KMS-11 (cell line): Measurements from ENCODE around the gene KRT17.
"Not testable (repeated sequence)": the region's sequence is repeated elsewhere in the genome, so short reads cannot be mapped to it uniquely, and the experiment has no call there.

Source experiments
- H2AFZ ChIP-seq: fragments of 200-600 bp; sonication (generic); 2 replicates; pipeline ENCODE4 v1.6.1; 2016; ENCODE audit warnings: antibody characterized with exemption, mixed run types, low read depth
- H3K27ac ChIP-seq: fragments of 200-600 bp; sonication (generic); 2 replicates; pipeline ENCODE4 v1.6.1; 2016; ENCODE audit warnings: mild to moderate bottlenecking, mixed run types
- H3K27me3 ChIP-seq: fragments of 200-600 bp; sonication (generic); 2 replicates; pipeline ENCODE4 v1.6.1; 2017; ENCODE audit warnings: mild to moderate bottlenecking, low read depth, mixed run types, moderate library complexity; ENCODE audit not compliant: insufficient read depth
- H3K36me3 ChIP-seq: fragments of 200-600 bp; sonication (generic); 2 replicates; pipeline ENCODE4 v1.6.1; 2017; ENCODE audit warnings: mild to moderate bottlenecking, mixed run types; ENCODE audit not compliant: insufficient read depth
- H3K4me1 ChIP-seq: fragments of 200-600 bp; sonication (generic); 2 replicates; pipeline ENCODE4 v1.6.1; 2016; ENCODE audit warnings: mild to moderate bottlenecking, low read depth, mixed run types; ENCODE audit not compliant: poor library complexity, severe bottlenecking
- H3K4me2 ChIP-seq: fragments of 200-600 bp; sonication (generic); 2 replicates; pipeline ENCODE4 v1.7.0; 2016; ENCODE audit warnings: mild to moderate bottlenecking, mixed run types
- H3K4me3 ChIP-seq: fragments of 200-600 bp; sonication (generic); IDR thresholded peaks from 2 replicates; pipeline ENCODE4 v1.6.1; 2017; ENCODE audit warnings: low read depth, low read length, mixed read lengths; ENCODE audit not compliant: insufficient read depth
- H3K79me2 ChIP-seq: fragments of 200-600 bp; sonication (generic); 2 replicates; pipeline ENCODE4 v1.6.1; 2016; ENCODE audit warnings: low read depth, mixed run types; ENCODE audit not compliant: insufficient read depth
- H3K9ac ChIP-seq: fragments of 200-600 bp; sonication (generic); 2 replicates; pipeline ENCODE4 v1.6.1; 2016; ENCODE audit warnings: mild to moderate bottlenecking, mixed run types
- H4K20me1 ChIP-seq: fragments of 200-600 bp; sonication (generic); 2 replicates; pipeline ENCODE4 v1.6.1; 2016; ENCODE audit warnings: mild to moderate bottlenecking, mixed run types; ENCODE audit not compliant: insufficient read depth
- CTCF ChIP-seq: fragments of 200-600 bp; sonication (generic); conservative IDR thresholded peaks from 2 replicates; pipeline ENCODE4 v1.6.1; 2017; ENCODE audit warnings: low read depth, mild to moderate bottlenecking, antibody characterized with exemption, low read length, moderate library complexity, mixed read lengths

KRT17 gene

GRCh38 chr17:41618341-41619035, 5.9 kb downstream of the KRT17 start:
- Histone ChIP-seq H3K36me3 (no peaks in the 10 kb centered on the region), H3K4me1 (no peaks in the 10 kb centered on the region), H3K27ac (no peak overlapping the region), H3K27me3 (peaks cover 96% of the 10 kb centered on the region), H2AFZ (no peak overlapping the region), H3K9ac (no peak overlapping the region), H4K20me1 (no peaks in the 10 kb centered on the region), H3K4me2 (no peak overlapping the region), H3K4me3 (no peak overlapping the region), H3K79me2 (no peaks in the 10 kb centered on the region)
- TF ChIP-seq CTCF, result no peak

- H3K27me3 ChIP-seq, result peaks cover 96% of the 10 kb centered on the region
- H3K9ac ChIP-seq, result no peak overlapping the region
- H2AFZ ChIP-seq, result no peak overlapping the region
- no peak overlapping the region; the same call in 1 of the 2 replicates for H3K4me2 ChIP-seq
- H4K20me1 ChIP-seq, result no peaks in the 10 kb centered on the region
- H3K4me3 ChIP-seq, result no peak overlapping the region
- TF ChIP-seq CTCF, result no peak
- no peaks in the 10 kb centered on the region for H3K79me2 ChIP-seq
- H3K27ac ChIP-seq, result no peak overlapping the region
- no peaks in the 10 kb centered on the region for H3K4me1 ChIP-seq
- H3K36me3 ChIP-seq, result no peaks in the 10 kb centered on the region
Measured at GRCh38 chr17:41617698-41618097, 6.7 kb downstream of the KRT17 start.

GRCh38 chr17:41617136-41617535, 7.2 kb downstream of the KRT17 start:
- H3K4me1 ChIP-seq, result no peaks in the 10 kb centered on the region
- H3K36me3 ChIP-seq, result no peaks in the 10 kb centered on the region
- no peak for TF ChIP-seq CTCF
- H3K27ac ChIP-seq, result no peak overlapping the region
- no peaks in the 10 kb centered on the region for H3K79me2 ChIP-seq
- H3K4me3 ChIP-seq, result no peak overlapping the region
- no peak overlapping the region for H2AFZ ChIP-seq
- no peak overlapping the region for H3K4me2 ChIP-seq
- H4K20me1 ChIP-seq, result no peaks in the 10 kb centered on the region
- peaks cover 96% of the 10 kb centered on the region for H3K27me3 ChIP-seq
- no peak overlapping the region for H3K9ac ChIP-seq

GRCh38 chr17:41616486-41616885, 7.9 kb downstream of the KRT17 start:
- not testable (repeated sequence) for H3K4me1 ChIP-seq, H3K9ac ChIP-seq, H3K4me3 ChIP-seq, H3K36me3 ChIP-seq, H3K79me2 ChIP-seq, H3K4me2 ChIP-seq, H2AFZ ChIP-seq, H4K20me1 ChIP-seq, H3K27ac ChIP-seq
- H3K27me3 ChIP-seq, result peaks cover 94% of the 10 kb centered on the region

- Histone ChIP-seq H3K27me3 (peaks cover 91% of the 10 kb centered on the region), H3K9ac (no peak overlapping the region), H3K36me3 (no peaks in the 10 kb centered on the region), H4K20me1 (no peaks in the 10 kb centered on the region), H3K79me2 (no peaks in the 10 kb centered on the region), H2AFZ (no peak overlapping the region), H3K4me1 (no peaks in the 10 kb centered on the region), H3K4me3 (no peak overlapping the region), H3K4me2 (no peak overlapping the region), H3K27ac (no peak overlapping the region)
- no peak for TF ChIP-seq CTCF
Measured at GRCh38 chr17:41615454-41615853, 8.9 kb downstream of the KRT17 start.

GRCh38 chr17:41614767-41615166, 9.6 kb downstream of the KRT17 start:
- H2AFZ ChIP-seq, H3K9ac ChIP-seq, H3K4me1 ChIP-seq, H3K27ac ChIP-seq, H3K4me2 ChIP-seq, H3K4me3 ChIP-seq, H3K79me2 ChIP-seq, H3K36me3 ChIP-seq, H4K20me1 ChIP-seq: not testable (repeated sequence)
- H3K27me3 ChIP-seq, result peaks cover 86% of the 10 kb centered on the region
